Hepatocyte (in vitro differentiated cells): ENCODE data around the gene CNNM2. TPM values are rescaled to one million over a fixed set of nuclear protein-coding genes. Genes with fewer than 3 reads are reported as not detected.

Experiments used
- DNase-seq: peaks from one replicate; pipeline ENCODE4 v3.0.0-alpha.2; 2016; ENCODE audit warnings: low spot score
- H2AFZ ChIP-seq: fragments of 200-600 bp; sonication (generic); 2 replicates; pipeline ENCODE4 v1.6.0; 2016; ENCODE audit warnings: antibody characterized with exemption, mild to moderate bottlenecking
- H3K27ac ChIP-seq: fragments of 200-600 bp; sonication (generic); 2 replicates; pipeline ENCODE4 v1.5.1; 2016; ENCODE audit warnings: mild to moderate bottlenecking
- H3K27me3 ChIP-seq: fragments of 200-600 bp; sonication (generic); 2 replicates; pipeline ENCODE4 v1.6.1; 2016
- H3K36me3 ChIP-seq: fragments of 200-600 bp; sonication (generic); replicated peaks from 2 replicates; pipeline ENCODE4 v1.5.1; 2016; ENCODE audit warnings: low read depth; ENCODE audit not compliant: insufficient read depth
- H3K4me1 ChIP-seq: fragments of 200-600 bp; sonication (generic); 2 replicates; pipeline ENCODE4 v1.5.1; 2016; ENCODE audit warnings: mild to moderate bottlenecking, moderate library complexity; ENCODE audit not compliant: insufficient read depth
- H3K4me2 ChIP-seq: fragments of 200-600 bp; sonication (generic); 2 replicates; pipeline ENCODE4 v1.6.0; 2016
- H3K4me3 ChIP-seq: fragments of 200-600 bp; sonication (generic); 2 replicates; pipeline ENCODE4 v1.5.1; 2016; ENCODE audit warnings: mild to moderate bottlenecking
- H3K79me2 ChIP-seq: fragments of 200-600 bp; sonication (generic); 2 replicates; pipeline ENCODE4 v1.6.0; 2017; ENCODE audit warnings: mild to moderate bottlenecking
- H3K9me2 ChIP-seq: fragments of 200-600 bp; sonication (generic); replicated peaks from 2 replicates; pipeline ENCODE4 v1.6.0; 2017; ENCODE audit warnings: mild to moderate bottlenecking; ENCODE audit not compliant: insufficient read depth
- H3K9me3 ChIP-seq: fragments of 200-600 bp; sonication (generic); 2 replicates; pipeline ENCODE4 v1.5.1; 2016; ENCODE audit warnings: low read depth, mild to moderate bottlenecking
- H4K20me1 ChIP-seq: fragments of 200-600 bp; sonication (generic); 2 replicates; pipeline ENCODE4 v1.6.0; 2016; ENCODE audit warnings: mild to moderate bottlenecking; ENCODE audit not compliant: insufficient read depth, poor library complexity, severe bottlenecking
- EZH2 ChIP-seq: fragments of 200-600 bp; sonication (generic); IDR thresholded peaks from 2 replicates; pipeline ENCODE4 v1.6.1; 2016; ENCODE audit warnings: antibody characterized with exemption, mild to moderate bottlenecking, borderline replicate concordance
- EZH2phosphoT487 ChIP-seq: fragments of 200-600 bp; sonication (generic); IDR thresholded peaks from one replicate; pipeline ENCODE4 v1.6.1; 2018; ENCODE audit warnings: antibody characterized with exemption, mild to moderate bottlenecking, low read depth, moderate library complexity; ENCODE audit not compliant: unreplicated experiment, severe bottlenecking
- WGBS: methylation state at CpG from one replicate; pipeline ENCODE4 v1.1.6; 2016; ENCODE audit warnings: low lambda C conversion rate; ENCODE audit errors: missing lambda C conversion rate; 5-methylcytosine and 5-hydroxymethylcytosine counted together
- polyA plus RNA-seq: library from polyadenylated mRNA; unstranded; fragments of >200 nt; fragmentation: Nextera tagmentation; extraction: Ambion mirVana; gene quantifications from 2 replicates; pipeline ENCODE4 v1.2.1, GENCODE V29; 2016
- total RNA-seq: library from RNA; depleted of rRNA; stranded (reverse); fragments of >200 nt; gene quantifications from 2 replicates; pipeline ENCODE4 v1.2.3, GENCODE V29; 2014
- TF ChIP-seq, protein P1 (sequence below): fragments of 200-600 bp; sonication (generic); IDR thresholded peaks from 2 replicates; pipeline ENCODE4 v1.5.1; 2016; ENCODE audit warnings: antibody characterized with exemption, mild to moderate bottlenecking; ENCODE audit not compliant: poor library complexity

CNNM2 gene
- total and polyA plus RNA-seq, 2 experiments from 2014 or later: 6.8 to 9.8 TPM

DNA sequence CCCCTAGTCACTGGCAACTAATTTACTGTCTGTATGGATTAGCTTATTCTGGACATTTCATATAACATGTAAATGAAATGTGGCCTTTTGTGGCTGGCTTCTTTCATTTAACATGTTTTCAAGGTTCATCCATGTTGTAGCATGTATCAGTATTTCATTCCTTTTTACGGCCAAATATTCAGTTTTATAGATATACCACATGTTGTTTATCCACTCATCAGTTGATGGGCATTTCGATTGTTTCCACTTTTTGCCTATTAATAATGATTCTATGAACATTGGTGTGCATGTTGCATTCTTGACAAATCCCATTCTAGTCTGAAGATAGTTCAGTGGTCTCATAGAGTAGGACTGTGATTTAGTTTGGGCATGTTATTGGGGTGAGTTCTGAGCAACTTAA is 12.6 kb downstream of the CNNM2 start:
- H4K20me1 ChIP-seq: no peaks in the 10 kb centered on the region
- no peaks in the 10 kb centered on the region for H3K9me3 ChIP-seq
- H3K79me2 ChIP-seq: no peaks in the 10 kb centered on the region
- H3K36me3 ChIP-seq: no peaks in the 10 kb centered on the region
- WGBS: 94% methylated on average over 2 of the region's 2 CpGs
- no peaks in the 10 kb centered on the region for H3K4me1 ChIP-seq
- no peak overlapping the region for H3K4me2 ChIP-seq
- no peak overlapping the region for H3K4me3 ChIP-seq
- DNase-seq: no peak
- no peak overlapping the region for H2AFZ ChIP-seq
- no peaks in the 10 kb centered on the region for H3K9me2 ChIP-seq
- H3K27ac ChIP-seq: no peak overlapping the region
- TF ChIP-seq, protein P1, sequence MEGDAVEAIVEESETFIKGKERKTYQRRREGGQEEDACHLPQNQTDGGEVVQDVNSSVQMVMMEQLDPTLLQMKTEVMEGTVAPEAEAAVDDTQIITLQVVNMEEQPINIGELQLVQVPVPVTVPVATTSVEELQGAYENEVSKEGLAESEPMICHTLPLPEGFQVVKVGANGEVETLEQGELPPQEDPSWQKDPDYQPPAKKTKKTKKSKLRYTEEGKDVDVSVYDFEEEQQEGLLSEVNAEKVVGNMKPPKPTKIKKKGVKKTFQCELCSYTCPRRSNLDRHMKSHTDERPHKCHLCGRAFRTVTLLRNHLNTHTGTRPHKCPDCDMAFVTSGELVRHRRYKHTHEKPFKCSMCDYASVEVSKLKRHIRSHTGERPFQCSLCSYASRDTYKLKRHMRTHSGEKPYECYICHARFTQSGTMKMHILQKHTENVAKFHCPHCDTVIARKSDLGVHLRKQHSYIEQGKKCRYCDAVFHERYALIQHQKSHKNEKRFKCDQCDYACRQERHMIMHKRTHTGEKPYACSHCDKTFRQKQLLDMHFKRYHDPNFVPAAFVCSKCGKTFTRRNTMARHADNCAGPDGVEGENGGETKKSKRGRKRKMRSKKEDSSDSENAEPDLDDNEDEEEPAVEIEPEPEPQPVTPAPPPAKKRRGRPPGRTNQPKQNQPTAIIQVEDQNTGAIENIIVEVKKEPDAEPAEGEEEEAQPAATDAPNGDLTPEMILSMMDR: no peak
- TF ChIP-seq EZH2 (no peak), EZH2phosphoT487 (no peak)
- no peaks in the 10 kb centered on the region for H3K27me3 ChIP-seq

DNA sequence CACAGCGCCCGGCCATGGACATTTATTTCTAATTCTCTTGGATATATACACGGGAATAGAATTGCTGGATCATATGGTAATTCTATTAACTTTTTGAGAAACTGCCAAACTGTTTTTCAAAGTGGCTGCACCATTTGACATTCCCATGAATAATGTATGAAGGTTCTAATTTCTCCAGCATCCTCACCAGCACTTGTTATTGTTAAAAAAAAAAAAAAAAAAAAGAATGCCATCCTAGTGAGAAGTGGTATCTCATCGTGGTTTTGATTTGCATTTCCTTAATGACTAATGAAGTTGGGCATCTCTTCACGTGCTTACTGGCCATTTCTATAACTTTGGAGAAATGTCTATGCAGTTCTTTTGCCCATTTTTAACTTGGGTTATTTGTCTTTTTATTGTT is 13.5 kb downstream of the CNNM2 start:
- no peak overlapping the region for H3K4me3 ChIP-seq
- H3K27ac ChIP-seq: no peak overlapping the region
- no peak for DNase-seq
- no peaks in the 10 kb centered on the region for H3K4me1 ChIP-seq
- H3K9me2 ChIP-seq: no peaks in the 10 kb centered on the region
- H3K9me3 ChIP-seq: no peaks in the 10 kb centered on the region
- H3K79me2 ChIP-seq: no peaks in the 10 kb centered on the region
- TF ChIP-seq EZH2phosphoT487 (no peak), EZH2 (no peak)
- TF ChIP-seq, protein P1: no peak
- no peaks in the 10 kb centered on the region for H4K20me1 ChIP-seq
- H3K27me3 ChIP-seq: no peaks in the 10 kb centered on the region
- no peak overlapping the region for H3K4me2 ChIP-seq
- H2AFZ ChIP-seq: no peak overlapping the region
- no peaks in the 10 kb centered on the region for H3K36me3 ChIP-seq
- whole genome bisulfite sequencing: 95% methylated on average over 5 of the region's 5 CpGs

DNA sequence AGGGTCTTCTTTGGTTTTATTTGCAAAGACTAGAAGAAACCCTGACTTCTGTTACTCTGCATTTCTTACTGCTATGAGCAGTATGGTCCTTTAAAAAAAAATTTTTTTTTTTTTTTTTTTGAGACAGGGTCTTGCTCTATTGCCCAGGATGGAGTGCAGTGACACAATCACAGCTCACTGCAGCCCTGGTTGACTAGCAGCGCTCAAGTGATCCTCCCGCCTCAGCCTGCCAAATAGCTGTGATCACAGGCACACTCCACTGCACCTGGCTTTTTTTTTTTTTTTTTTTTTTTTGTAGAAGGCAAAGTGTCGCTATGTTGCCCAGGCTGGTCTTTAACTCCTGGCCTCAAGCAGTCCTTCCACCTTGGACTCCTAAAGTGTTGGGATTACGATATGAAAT is 17.4 kb downstream of the CNNM2 start:
- H4K20me1 ChIP-seq: no peaks in the 10 kb centered on the region
- no peak overlapping the region for H3K4me3 ChIP-seq
- H3K4me2 ChIP-seq: no peak overlapping the region
- no peak overlapping the region for H2AFZ ChIP-seq
- peaks cover 2% of the 10 kb centered on the region for H3K79me2 ChIP-seq
- no peaks in the 10 kb centered on the region for H3K9me3 ChIP-seq
- H3K9me2 ChIP-seq: no peaks in the 10 kb centered on the region
- WGBS: 92% methylated on average over 4 of the region's 4 CpGs
- no peak overlapping the region for H3K27ac ChIP-seq
- H3K27me3 ChIP-seq: no peaks in the 10 kb centered on the region
- TF ChIP-seq, protein P1: no peak
- no peak for TF ChIP-seq EZH2
- no peak for TF ChIP-seq EZH2phosphoT487
- DNase-seq: no peak
- no peaks in the 10 kb centered on the region for H3K4me1 ChIP-seq
- H3K36me3 ChIP-seq: no peaks in the 10 kb centered on the region

DNA sequence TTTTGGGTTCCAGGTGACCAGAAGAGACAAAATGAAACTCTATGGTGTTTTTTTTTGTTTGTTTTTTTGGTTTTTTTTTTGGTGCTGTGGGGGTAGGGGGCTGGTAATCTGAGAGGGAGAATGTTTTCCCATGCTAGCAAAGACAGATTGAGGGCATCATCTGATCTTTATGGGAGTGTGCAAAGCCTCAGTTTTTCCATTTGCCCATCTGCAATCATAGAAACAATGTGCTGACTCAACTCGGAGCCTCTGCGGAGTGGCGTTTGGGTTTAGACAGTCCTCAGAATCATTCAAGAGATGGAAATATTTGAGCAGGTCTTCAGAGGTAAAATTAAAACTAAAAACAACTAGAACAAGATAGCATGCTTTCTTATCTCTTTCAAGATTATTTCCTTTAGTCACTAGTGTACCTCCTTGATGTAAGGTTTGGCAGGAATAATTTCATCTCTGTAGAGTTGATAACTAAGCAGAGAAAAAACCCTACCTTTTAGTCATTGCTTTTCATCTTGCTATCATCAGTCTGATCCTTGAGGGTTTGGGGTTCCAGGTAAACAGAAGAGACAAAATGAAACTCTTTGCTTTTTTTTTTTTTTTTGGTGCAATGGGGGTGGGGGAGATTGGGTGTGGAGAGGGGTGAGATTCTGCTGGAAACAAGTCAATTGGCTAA is 18.0 kb downstream of the CNNM2 start:
- no peaks in the 10 kb centered on the region for H3K36me3 ChIP-seq
- no peaks in the 10 kb centered on the region for H3K9me2 ChIP-seq
- no peaks in the 10 kb centered on the region for H3K9me3 ChIP-seq
- no peaks in the 10 kb centered on the region for H3K4me1 ChIP-seq
- H3K4me2 ChIP-seq: no peak overlapping the region
- H3K27ac ChIP-seq: no peak overlapping the region
- 77% methylated on average over 3 of the region's 3 CpGs for WGBS
- no peak overlapping the region for H3K4me3 ChIP-seq
- no peaks in the 10 kb centered on the region for H4K20me1 ChIP-seq
- peaks cover 2% of the 10 kb centered on the region for H3K79me2 ChIP-seq
- TF ChIP-seq EZH2: no peak
- TF ChIP-seq, protein P1: no peak
- TF ChIP-seq EZH2phosphoT487: no peak
- no peak overlapping the region for H2AFZ ChIP-seq
- no peak for DNase-seq
- no peaks in the 10 kb centered on the region for H3K27me3 ChIP-seq
